Mucosa of descending colon (tissue), 3 donors: ENCODE measurements around the gene MTLN. TPM values are rescaled to one million over a fixed set of nuclear protein-coding genes. Genes with fewer than 3 reads are reported as not detected.
"Not testable (repeated sequence)": the region's sequence is repeated elsewhere in the genome, so short reads cannot be mapped to it uniquely, and the experiment has no call there.

Experiments used
- ATAC-seq: fragments of 200-7000 bp; cut with Tn5 transposase; one replicate; pipeline ENCODE4 v1.9.1; 2020; ENCODE audit warnings: mild to moderate bottlenecking, moderate library complexity
- DNase-seq, 3 donors: peaks; one replicate each; pipeline ENCODE4 v3.0.0-alpha.2; 2020
- H3K36me3 ChIP-seq: fragments of 200-600 bp; one replicate; pipeline ENCODE4 v1.8.0; 2021; ENCODE audit warnings: low read depth, mild to moderate bottlenecking
- H3K4me1 ChIP-seq: fragments of 200-600 bp; one replicate; pipeline ENCODE4 v1.8.0; 2021; ENCODE audit warnings: low read depth, mild to moderate bottlenecking
- H3K4me3 ChIP-seq: fragments of 200-600 bp; one replicate; pipeline ENCODE4 v1.8.0; 2021; ENCODE audit warnings: mild to moderate bottlenecking
- H3K9me3 ChIP-seq: fragments of 200-600 bp; one replicate; pipeline ENCODE4 v1.8.0; 2021; ENCODE audit warnings: mild to moderate bottlenecking
- CTCF ChIP-seq: fragments of 200-600 bp; IDR thresholded peaks from one replicate; pipeline ENCODE4 v1.8.0; 2022; ENCODE audit warnings: antibody characterized with exemption, mild to moderate bottlenecking
- intact Hi-C, 2 donors: fragments of 100-400 bp; cut with DNase I in 1 of 2; cut with micrococcal nuclease in 1 of 2; formaldehyde crosslinking; loops; one replicate each; pipeline versions ENCODE4 v1.11.0 to v1.11.1; 2022; cut with DNase I, micrococcal nuclease
- total RNA-seq, 3 donors: library from RNA; stranded (reverse); fragmentation: NEBNext Ultra II Directional in 2 of 3; extraction: Animal tissue kit (Norgen Biotek cat#: 25700) in 2 of 3; gene quantifications; one replicate each; pipeline versions ENCODE4 v1.2.1 to v1.2.4, GENCODE V29; 2021 to 2023
- donor health status: DM: no; HTN: no; CAD: no; lungs with moderate emphysema.
- donor health status: DM: no; HTN: no; CAD: no.
- donor health status: DM: no; HTN: yes; CAD: no.

MTLN gene
- total RNA-seq, 3 donors from 2014 or later, result 43.0 to 72.0 (median 49.8) TPM

GRCh38 chr2:110198016-110198415, 14.3 kb downstream of the MTLN start:
- H3K4me3 ChIP-seq, result no peak overlapping the region
- intact Hi-C loops, result no loop called here
- ATAC-seq (no peak), DNase-seq (no peak)
- H3K36me3 ChIP-seq, result no peaks in the 10 kb centered on the region
- H3K4me1 ChIP-seq, result no peaks in the 10 kb centered on the region
- H3K9me3 ChIP-seq, result no peaks in the 10 kb centered on the region
- no peak for TF ChIP-seq CTCF

- TF ChIP-seq CTCF, result no peak
- intact Hi-C loops, result no loop called here
- no peak for ATAC-seq
- no peak for DNase-seq
- Histone ChIP-seq H3K9me3 (no peaks in the 10 kb centered on the region), H3K4me3 (no peak overlapping the region), H3K4me1 (no peaks in the 10 kb centered on the region), H3K36me3 (no peaks in the 10 kb centered on the region)
These were observed 14.9 kb downstream of the MTLN start for GRCh38 chr2:110197452-110197851.

- ATAC-seq, H3K4me1 ChIP-seq, DNase-seq, H3K36me3 ChIP-seq, H3K4me3 ChIP-seq, intact Hi-C loops, H3K9me3 ChIP-seq: not testable (repeated sequence)
These were observed 22.2 kb downstream of the MTLN start for GRCh38 chr2:110190169-110190568.

- H3K36me3 ChIP-seq, result no peaks in the 10 kb centered on the region
- TF ChIP-seq CTCF, result no peak
- ATAC-seq, result no peak
- H3K4me1 ChIP-seq, result no peaks in the 10 kb centered on the region
- H3K9me3 ChIP-seq, result peaks cover 8% of the 10 kb centered on the region
- no peak overlapping the region for H3K4me3 ChIP-seq
- DNase-seq, result no peak
- intact Hi-C loops, result no loop called here
These were observed 29.9 kb downstream of the MTLN start for GRCh38 chr2:110182449-110182848.

GRCh38 chr2:110180036-110180435, 32.3 kb downstream of the MTLN start:
- Histone ChIP-seq H3K36me3 (no peaks in the 10 kb centered on the region), H3K4me1 (no peaks in the 10 kb centered on the region), H3K4me3 (no peak overlapping the region), H3K9me3 (peaks cover 8% of the 10 kb centered on the region)
- no peak for ATAC-seq
- intact Hi-C loops, result no loop called here
- no peak for TF ChIP-seq CTCF
- DNase-seq, result no peak

- Histone ChIP-seq H3K9me3 (no peaks in the 10 kb centered on the region), H3K36me3 (no peaks in the 10 kb centered on the region), H3K4me3 (no peak overlapping the region), H3K4me1 (no peaks in the 10 kb centered on the region)
- intact Hi-C loops, result no loop called here
- TF ChIP-seq CTCF, result no peak
- DNase-seq (no peak), ATAC-seq (peak; percentile 90)
These were observed 38.8 kb downstream of the MTLN start for GRCh38 chr2:110173523-110173922.
